HFFc6 (cell line): Measurements from ENCODE around the gene COMMD9. TPM values are rescaled to one million over a fixed set of nuclear protein-coding genes. Genes with fewer than 3 reads are reported as not detected.

ENCODE experiments used
- DNase-seq: peaks from one replicate; pipeline ENCODE4 v3.0.0-alpha.2; 2018
- H3K27ac Mint-ChIP-seq: 2 replicates; pipeline ENCODE4 v1.8.0; 2020; ENCODE audit warnings: mild to moderate bottlenecking, mixed read lengths
- H3K27me3 Mint-ChIP-seq: 2 replicates; pipeline ENCODE4 v1.8.0; 2021; ENCODE audit warnings: mild to moderate bottlenecking, moderate library complexity, mixed read lengths; ENCODE audit not compliant: insufficient read depth
- H3K36me3 Mint-ChIP-seq: 2 replicates; pipeline ENCODE4 v1.8.0; 2021; ENCODE audit warnings: low read depth, mixed read lengths
- H3K4me1 Mint-ChIP-seq: 2 replicates; pipeline ENCODE4 v1.8.0; 2020; ENCODE audit warnings: low read depth, mixed read lengths
- H3K4me3 Mint-ChIP-seq: 2 replicates; pipeline ENCODE4 v1.8.0; 2020; ENCODE audit warnings: mild to moderate bottlenecking, moderate library complexity, mixed read lengths
- H3K9me3 Mint-ChIP-seq: 2 replicates; pipeline ENCODE4 v1.8.0; 2020; ENCODE audit warnings: mild to moderate bottlenecking, mixed read lengths
- total RNA-seq, 6 experiments: library from RNA; stranded (reverse); fragmentation: NEBNext Ultra II Directional; extraction: Animal tissue kit (Norgen Biotek cat#: 25700); gene quantifications; 2 replicates in 1 of 6; 3 replicates in 5 of 6; pipeline ENCODE4 v1.2.3, GENCODE V29; 2021
- TF ChIP-seq, protein P1 (sequence below): fragments of 200-600 bp; sonication (generic); IDR thresholded peaks from 2 replicates; pipeline ENCODE4 v1.5.0; 2021; ENCODE audit warnings: antibody characterized with exemption, mild to moderate bottlenecking

The COMMD9 gene
- total RNA-seq, 6 experiments from 2014 or later, result 75.4 to 88.9 (median 81.7) TPM

DNA sequence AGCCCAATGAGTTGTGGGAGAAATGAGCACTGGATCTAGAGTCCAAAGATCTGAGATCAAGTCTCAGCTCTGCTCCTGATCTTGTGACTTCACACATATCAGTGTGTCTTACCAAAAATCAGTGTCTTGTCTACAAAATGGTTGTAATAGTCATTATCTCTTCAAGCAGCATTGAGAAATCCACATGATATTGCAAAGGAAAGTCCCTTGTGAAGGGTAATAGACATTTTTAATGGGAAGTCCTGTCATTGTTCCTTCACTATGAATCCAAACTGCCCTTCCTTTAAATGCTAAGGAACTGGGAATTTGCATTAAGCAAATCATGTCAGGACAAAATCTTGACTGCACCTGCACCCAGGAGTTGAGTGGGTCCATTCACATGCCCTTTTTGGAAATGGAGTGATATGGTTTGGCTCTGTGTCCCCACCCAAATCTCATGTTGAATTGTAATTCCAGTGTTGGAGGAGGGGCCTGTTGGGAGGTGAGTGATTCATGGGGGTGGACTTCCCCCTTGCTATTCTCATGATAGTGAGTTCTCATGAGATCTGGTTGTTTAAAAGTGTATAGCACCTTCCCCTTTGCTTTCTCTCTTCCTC, 51.1 kb downstream of the COMMD9 start:
- H3K9me3 Mint-ChIP-seq, result no peaks in the 10 kb centered on the region
- H3K36me3 Mint-ChIP-seq, result no peaks in the 10 kb centered on the region
- H3K27ac Mint-ChIP-seq, result no peak overlapping the region
- peaks cover 17% of the 10 kb centered on the region for H3K27me3 Mint-ChIP-seq
- peaks cover 8% of the 10 kb centered on the region for H3K4me1 Mint-ChIP-seq
- H3K4me3 Mint-ChIP-seq, result no peak overlapping the region
- DNase-seq, result no peak
- TF ChIP-seq, protein P1, sequence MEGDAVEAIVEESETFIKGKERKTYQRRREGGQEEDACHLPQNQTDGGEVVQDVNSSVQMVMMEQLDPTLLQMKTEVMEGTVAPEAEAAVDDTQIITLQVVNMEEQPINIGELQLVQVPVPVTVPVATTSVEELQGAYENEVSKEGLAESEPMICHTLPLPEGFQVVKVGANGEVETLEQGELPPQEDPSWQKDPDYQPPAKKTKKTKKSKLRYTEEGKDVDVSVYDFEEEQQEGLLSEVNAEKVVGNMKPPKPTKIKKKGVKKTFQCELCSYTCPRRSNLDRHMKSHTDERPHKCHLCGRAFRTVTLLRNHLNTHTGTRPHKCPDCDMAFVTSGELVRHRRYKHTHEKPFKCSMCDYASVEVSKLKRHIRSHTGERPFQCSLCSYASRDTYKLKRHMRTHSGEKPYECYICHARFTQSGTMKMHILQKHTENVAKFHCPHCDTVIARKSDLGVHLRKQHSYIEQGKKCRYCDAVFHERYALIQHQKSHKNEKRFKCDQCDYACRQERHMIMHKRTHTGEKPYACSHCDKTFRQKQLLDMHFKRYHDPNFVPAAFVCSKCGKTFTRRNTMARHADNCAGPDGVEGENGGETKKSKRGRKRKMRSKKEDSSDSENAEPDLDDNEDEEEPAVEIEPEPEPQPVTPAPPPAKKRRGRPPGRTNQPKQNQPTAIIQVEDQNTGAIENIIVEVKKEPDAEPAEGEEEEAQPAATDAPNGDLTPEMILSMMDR, result no peak

- Mint-ChIP-seq H3K9me3 (no peaks in the 10 kb centered on the region), H3K4me1 (peaks cover 11% of the 10 kb centered on the region), H3K36me3 (no peaks in the 10 kb centered on the region; the same call in 1 of the 2 replicates), H3K27me3 (peaks cover 11% of the 10 kb centered on the region), H3K27ac (no peak overlapping the region), H3K4me3 (no peak overlapping the region)
- DNase-seq, result no peak
- TF ChIP-seq, protein P1, result no peak
These were observed 51.8 kb downstream of the COMMD9 start for GRCh38 chr11:36237391-36237790.

GRCh38 chr11:36235750-36236149, 53.5 kb downstream of the COMMD9 start:
- Mint-ChIP-seq H3K9me3 (no peaks in the 10 kb centered on the region), H3K36me3 (no peaks in the 10 kb centered on the region; the same call in 1 of the 2 replicates), H3K27ac (no peak overlapping the region), H3K4me3 (no peak overlapping the region), H3K27me3 (peaks cover 9% of the 10 kb centered on the region), H3K4me1 (peaks cover 27% of the 10 kb centered on the region)
- TF ChIP-seq, protein P1, result no peak
- no peak for DNase-seq

GRCh38 chr11:36234825-36235224, 54.4 kb downstream of the COMMD9 start:
- Mint-ChIP-seq H3K27ac (no peak overlapping the region), H3K27me3 (peaks cover 9% of the 10 kb centered on the region), H3K4me1 (peaks cover 33% of the 10 kb centered on the region), H3K36me3 (peaks cover 3% of the 10 kb centered on the region; the same call in 1 of the 2 replicates), H3K4me3 (no peak overlapping the region), H3K9me3 (no peaks in the 10 kb centered on the region)
- TF ChIP-seq, protein P1, result no peak
- DNase-seq, result no peak

DNA sequence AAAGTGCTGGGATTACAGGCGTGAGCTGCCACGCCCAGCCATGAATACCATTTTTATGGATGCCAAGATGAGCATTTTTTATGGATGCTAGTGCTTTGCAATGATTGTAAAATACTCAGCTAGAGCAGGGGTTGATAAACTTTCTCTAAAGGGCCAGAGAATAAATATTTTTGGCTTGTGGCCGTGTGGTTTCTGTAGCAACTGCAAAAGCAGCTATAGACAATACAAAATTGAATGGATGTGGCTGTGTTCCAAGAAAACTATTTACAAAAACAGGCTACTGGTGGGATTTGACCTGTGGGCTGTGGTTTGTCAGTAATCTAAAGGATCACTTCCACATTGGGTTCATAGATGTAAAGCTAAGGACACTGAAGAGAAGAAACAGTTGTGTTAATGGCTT, 56.0 kb downstream of the COMMD9 start:
- Mint-ChIP-seq H3K4me1 (peaks cover 33% of the 10 kb centered on the region), H3K27ac (no peak overlapping the region), H3K27me3 (peaks cover 8% of the 10 kb centered on the region), H3K4me3 (no peak overlapping the region), H3K36me3 (peaks cover 3% of the 10 kb centered on the region; the same call in 1 of the 2 replicates), H3K9me3 (no peaks in the 10 kb centered on the region)
- TF ChIP-seq, protein P1, result no peak
- DNase-seq, result no peak
